Forelimb muscle (tissue), 1 donor: Measurements from ENCODE around the gene OFD1. TPM values are rescaled to one million over a fixed set of nuclear protein-coding genes. Genes with fewer than 3 reads are reported as not detected.

Experiments
- DNase-seq: peaks from one replicate; pipeline ENCODE4 v3.0.0-alpha.2; 2013; ENCODE audit warnings: low read depth
- polyA plus RNA-seq: library from polyadenylated mRNA; unstranded; fragments of 120-200 nt; gene quantifications from one replicate; pipeline ENCODE4 v1.2.1, GENCODE V29; 2013; ENCODE audit not compliant: insufficient read length

The OFD1 gene
- polyA plus RNA-seq, 1 donor, result 20.7 TPM

GRCh38 chrX:13794417-13794816 is 59.9 kb downstream of the OFD1 start:
- no peak for DNase-seq

GRCh38 chrX:13797512-13797911 is 63.0 kb downstream of the OFD1 start:
- no peak for DNase-seq

- no peak for DNase-seq
Measured at GRCh38 chrX:13798184-13798583, 63.6 kb downstream of the OFD1 start.

GRCh38 chrX:13803116-13803515 is 68.6 kb downstream of the OFD1 start:
- DNase-seq, result no peak

- DNase-seq, result no peak
Measured at GRCh38 chrX:13805241-13805640, 70.7 kb downstream of the OFD1 start.

GRCh38 chrX:13808293-13808692 is 73.7 kb downstream of the OFD1 start:
- DNase-seq, result no peak

- DNase-seq, result no peak
Measured at GRCh38 chrX:13808865-13809264, 74.3 kb downstream of the OFD1 start.

- no peak for DNase-seq
Measured at GRCh38 chrX:13815664-13816063, 81.1 kb downstream of the OFD1 start.

GRCh38 chrX:13816176-13816575 is 81.6 kb downstream of the OFD1 start:
- DNase-seq, result no peak

GRCh38 chrX:13816643-13817627 is 82.4 kb downstream of the OFD1 start, which contains the start of gene GPM6B:
Gene GPM6B (minus strand): TSS chrX:13817093. CDS start chrX:13816904, 189 bp downstream.
- no peak for DNase-seq

Other genes starting within 250 kb of the OFD1 start
- gene EGFL6, start 165.1 kb upstream of the OFD1 start, polyA plus RNA-seq, result 72.1 TPM
- gene TCEANC, start 81.6 kb upstream of the OFD1 start, polyA plus RNA-seq, result 4.3 TPM
- 18.8 TPM for gene RAB9A, start 45.6 kb upstream of the OFD1 start, polyA plus RNA-seq
- gene TRAPPC2, start 128 bp upstream of the OFD1 start, polyA plus RNA-seq, result 11.8 TPM
- 17.8 TPM for gene GPM6B, start 82.3 kb downstream of the OFD1 start, polyA plus RNA-seq